ENCODE data around the gene SERPINI1.
"Not testable (repeated sequence)": the region's sequence is repeated elsewhere in the genome, so short reads cannot be mapped to it uniquely, and the experiment has no call there.

SERPINI1 gene

DNA sequence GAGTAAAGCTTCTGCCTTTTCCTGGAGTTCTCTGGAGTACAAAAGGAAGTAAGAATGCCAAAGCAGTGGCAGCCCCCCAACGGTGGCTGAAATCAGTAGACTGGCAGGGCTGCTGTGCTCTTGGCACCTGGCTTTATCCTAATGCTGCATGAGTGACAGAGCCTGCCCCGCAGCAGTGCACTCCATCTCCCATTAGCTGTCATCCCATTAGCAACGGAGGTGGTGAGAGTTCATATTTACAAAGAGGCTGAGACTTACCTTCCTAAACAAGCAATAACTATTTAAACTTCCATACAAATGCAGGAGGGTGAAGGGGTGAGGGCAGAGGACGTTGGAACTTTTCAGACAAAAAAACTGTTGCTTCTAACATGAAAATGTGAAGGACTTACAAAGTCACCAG, 51.9 kb downstream of the SERPINI1 start:
- no peak for DNase-seq (ENCODE audit: low read depth in 3 of 3)

DNA sequence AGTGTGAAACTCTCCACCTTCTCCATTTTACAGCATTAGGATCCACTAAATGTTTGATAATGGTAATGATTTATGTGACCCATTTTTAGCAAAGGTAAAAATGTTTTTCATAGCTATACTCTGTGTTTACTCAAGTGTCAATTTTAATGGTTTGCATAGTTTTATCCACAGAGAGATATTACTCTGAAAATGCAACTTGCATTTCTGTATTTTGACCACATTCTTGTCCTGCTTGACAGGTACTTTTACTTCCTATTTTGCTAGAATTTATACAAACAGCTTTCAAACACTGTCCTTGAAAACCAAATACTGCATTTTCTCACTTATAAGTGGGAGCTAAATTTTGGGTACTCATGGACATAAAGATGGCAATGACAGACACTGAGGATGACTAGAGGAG, 62.9 kb downstream of the SERPINI1 start:
- no peak for DNase-seq (ENCODE audit: low read depth in 3 of 3)

DNA sequence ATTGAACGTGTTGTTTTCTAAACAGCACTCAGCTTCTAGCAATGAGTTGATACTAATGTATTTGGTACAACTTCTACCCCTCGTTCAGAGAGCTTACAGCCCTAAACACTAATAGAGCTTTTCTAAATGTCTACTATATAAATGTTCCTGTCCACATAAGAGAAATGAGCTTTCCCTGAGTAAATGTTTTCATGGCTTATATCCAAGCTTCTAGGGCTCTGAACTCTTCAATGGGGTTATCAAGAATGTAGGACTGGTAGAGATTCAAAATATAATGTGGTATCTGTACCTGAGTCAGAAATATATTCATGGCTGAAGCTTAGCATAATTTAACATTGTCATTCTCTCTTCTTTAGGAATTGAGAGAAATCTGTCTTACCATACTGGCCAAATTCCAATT, 73.4 kb downstream of the SERPINI1 start:
- no peak for DNase-seq (ENCODE audit: low read depth in 3 of 3)

DNA sequence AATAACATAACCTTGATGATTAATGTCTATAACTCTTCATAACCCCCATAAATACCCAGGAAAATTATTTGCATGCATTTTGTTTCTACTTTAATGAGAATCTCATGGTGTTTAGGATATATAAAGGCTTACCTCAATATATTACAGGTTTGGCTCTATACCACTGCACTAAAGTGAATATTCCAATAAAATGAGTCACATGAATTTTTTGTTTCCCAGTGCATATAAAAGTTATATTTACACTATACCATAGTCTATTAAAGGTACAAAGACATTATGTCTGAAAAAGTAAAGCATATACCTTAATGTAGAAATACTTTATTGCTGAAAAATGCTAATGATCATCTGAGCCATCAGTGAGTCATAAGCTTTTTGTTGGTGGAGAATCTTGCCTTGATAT, 74.7 kb downstream of the SERPINI1 start:
- no peak for DNase-seq (ENCODE audit: low read depth in 3 of 3)

DNA sequence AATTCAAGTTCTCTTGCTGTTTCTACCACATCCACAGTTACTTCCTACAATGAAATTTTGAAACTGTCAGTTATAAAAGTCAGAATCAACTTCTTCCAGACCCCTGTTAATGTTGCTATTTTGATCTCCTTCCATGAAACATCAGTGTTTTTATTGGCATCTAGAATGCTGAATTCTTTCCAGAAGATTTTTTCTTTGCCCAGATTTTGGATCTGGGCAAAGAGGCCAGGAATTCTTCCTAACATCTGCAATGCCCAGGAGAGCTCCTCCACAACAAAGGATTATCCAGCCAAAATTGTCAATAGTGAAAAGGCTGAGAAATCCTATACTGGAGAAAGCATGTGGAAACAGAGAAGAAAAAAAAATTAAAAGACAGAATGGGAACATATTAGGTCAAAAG, 75.5 kb downstream of the SERPINI1 start:
- no peak for DNase-seq (ENCODE audit: low read depth in 3 of 3)

DNA sequence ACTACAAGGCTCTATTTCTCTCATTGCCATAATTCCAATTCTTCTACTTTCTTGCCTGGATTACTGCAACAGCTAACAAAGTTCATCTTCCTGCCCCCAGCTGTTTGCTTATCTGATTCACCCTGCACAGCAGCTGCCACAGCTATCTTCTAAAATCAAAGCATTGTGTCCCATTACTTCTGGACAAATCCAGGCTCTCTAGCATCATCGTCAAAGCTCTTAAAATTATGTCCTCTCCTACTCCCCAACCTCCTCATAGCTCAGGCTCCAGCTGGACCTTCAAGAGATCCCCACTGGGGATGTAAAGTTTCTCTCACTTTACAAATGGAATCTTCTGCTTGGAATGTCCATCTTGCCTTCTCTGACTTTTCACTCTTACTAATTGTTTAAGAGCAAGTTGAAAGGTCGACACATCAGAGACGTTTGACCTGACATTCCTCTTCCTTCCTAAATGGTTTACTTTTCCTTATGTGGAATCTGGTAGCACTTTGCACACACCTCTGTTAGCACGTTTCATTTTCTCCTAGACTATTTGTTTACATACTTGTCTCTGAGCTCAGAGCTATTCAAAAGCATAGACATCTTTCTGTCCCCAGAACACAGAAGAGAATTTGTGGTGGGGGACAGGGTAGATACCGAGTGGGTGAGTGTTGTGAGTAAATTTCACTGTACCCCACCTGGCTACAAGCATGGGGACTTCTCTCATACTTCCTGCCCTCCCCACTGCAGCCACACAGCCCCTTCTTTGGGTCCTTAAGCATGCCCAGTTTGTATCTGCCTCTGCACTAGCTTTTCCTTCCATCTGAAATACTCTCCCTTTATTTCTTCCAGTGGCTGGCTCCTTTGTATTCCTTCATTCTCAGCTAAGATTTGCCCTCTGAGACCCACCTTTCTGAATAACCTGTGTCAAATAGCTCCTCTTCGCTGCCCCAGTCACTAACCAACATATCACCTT, 77.9 kb downstream of the SERPINI1 start:
- DNase-seq (ENCODE audit: low read depth in 3 of 3) = no peak

DNA sequence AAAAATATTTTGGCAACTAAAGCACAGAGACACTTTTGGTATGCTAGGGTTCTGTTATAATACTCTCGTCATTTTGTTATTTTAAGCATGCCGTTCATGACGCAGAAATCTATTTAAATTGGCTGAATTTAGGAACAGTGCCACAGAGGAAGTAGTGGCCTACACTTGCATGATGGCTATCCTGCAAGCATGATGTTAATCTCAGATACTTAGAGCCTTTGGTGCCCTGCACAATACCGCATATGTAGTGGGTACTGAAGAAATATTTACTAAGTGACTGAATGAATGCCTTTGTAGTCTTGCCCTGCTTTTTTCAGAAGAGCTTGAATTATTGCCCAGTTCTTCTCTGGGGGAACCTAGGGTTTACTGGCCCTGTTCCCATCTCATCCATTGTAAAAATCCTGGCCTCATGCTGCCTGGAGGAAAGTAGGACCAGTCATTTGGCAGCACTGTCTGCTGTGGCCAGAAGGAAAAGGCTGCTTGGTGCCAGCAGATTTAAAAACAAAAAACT, 79.0 kb downstream of the SERPINI1 start:
- DNase-seq (ENCODE audit: low read depth in 3 of 3) = no peak

DNA sequence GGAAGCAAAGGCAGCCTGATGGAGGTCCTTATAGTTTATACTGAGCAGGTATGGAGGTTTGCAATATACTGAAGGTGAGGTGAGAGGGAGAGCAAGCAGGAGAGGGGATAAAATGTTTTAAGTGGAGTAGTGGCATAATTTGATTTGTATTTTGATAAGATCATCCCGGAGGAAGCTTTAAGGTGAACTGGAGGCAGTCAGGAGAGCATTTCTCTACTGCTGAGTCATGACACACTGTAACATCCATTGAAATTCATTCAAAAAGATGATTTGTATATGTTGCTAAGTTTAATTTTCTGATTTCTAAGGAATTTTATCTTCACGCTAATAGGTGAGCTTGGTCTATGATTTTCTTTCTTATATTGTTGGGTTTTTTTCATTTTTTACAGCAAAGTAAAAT, 81.4 kb downstream of the SERPINI1 start:
- no peak for DNase-seq (ENCODE audit: low read depth in 3 of 3)

DNA sequence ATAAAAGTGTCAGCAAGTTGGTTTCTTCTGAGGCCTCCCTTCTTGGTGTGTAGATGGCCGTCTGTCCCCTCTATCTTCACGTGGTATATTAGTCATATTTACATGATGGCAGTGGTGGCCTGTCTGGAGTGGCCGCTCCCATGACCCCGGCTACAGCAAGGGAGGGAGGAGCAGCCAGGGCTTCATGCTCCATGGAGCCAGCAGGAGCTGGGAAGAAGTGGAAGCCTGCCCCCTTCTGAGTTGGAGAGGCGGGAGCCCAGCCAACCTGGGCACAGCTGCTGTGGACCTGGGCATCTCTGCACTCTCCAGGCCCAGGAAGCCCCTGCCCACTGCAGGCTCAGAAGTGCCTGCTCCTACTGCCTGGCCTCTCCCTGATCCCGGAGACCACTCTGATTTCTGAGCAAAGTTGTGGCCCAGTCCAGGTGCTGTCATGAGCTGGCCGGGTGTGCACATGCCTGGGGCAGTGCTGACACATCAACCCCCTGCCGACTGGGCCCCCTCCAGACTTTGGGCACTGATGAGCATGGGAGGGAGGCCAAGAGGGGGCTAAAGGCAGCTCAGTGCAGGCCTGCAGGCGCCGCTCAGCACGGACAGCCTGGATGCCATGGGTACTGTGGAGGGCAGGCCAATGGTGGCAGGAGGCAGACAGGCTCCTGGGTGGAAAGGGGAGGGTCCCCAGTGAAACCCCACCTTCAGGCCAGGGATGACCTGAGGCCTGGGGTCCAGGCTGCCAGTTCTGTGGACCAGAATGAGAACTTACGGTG, 84.8 kb downstream of the SERPINI1 start:
- no peak for DNase-seq (ENCODE audit: low read depth in 3 of 3)

DNA sequence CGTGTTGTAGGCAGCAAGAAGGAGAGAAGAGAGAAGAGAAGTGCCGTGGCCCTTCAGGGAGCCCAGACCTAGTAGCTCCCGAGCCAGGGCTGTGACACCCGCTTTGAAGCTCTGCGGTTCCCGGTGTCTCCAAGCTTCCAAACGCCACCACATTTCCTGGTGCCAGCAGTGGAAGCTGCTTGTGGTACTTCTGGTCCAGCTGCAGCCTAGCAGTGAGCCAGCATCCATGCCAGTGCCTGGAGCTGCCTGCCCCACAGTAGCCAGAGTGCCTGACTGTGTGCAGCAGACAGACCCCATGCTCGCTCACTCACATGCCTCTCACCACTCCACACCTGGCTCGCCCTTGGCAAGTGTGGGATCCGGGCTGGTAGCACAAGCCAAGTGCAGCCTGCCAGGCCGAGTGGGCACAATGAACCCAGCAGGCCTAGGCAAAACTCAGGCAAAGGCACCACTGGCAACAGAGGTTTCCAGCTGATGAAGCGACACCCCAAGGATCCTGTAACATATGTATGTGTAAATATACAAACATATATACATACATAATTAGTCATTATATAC, 85.8 kb downstream of the SERPINI1 start:
- no peak for DNase-seq (ENCODE audit: low read depth in 3 of 3)

DNA sequence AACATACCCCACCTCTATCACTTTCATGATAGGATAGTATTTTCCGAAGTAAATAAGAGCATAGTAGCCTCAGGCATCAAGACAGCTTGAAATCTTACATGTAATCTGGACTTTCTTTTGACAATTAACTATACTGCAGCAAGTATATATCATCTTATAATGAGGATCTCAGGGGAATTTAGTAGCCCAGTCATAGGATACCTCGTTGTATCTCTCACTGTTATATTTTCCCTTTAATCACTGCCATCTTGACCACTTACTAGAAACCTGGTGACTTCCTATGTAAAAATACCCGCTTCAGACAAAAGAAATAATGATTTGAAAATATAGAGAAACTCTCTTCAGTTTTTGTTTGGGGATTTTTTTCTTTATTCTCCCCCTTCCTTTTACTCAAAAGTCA, 88.2 kb downstream of the SERPINI1 start:
- no peak for DNase-seq (ENCODE audit: low read depth in 3 of 3)

DNA sequence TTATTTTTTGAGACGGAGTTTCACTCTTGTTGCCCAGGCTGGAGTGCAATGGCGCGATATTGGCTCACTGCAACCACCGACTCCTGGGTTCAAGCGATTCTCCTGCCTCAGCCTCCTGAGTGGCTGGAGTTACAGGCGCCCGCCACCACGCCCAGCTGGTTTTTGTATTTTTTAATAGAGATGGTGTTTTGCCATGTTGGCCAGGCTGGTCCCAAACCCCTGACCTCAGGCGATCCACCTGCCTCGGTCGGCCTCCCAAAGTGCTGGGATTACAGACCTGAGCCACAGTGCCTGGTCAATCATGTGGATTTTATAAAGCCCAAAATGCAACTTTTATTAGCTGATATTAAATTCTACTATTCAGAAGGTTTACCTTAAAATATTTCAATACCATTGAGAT, 92.1 kb downstream of the SERPINI1 start:
- not testable (repeated sequence) for DNase-seq (ENCODE audit: low read depth in 3 of 3)

DNA sequence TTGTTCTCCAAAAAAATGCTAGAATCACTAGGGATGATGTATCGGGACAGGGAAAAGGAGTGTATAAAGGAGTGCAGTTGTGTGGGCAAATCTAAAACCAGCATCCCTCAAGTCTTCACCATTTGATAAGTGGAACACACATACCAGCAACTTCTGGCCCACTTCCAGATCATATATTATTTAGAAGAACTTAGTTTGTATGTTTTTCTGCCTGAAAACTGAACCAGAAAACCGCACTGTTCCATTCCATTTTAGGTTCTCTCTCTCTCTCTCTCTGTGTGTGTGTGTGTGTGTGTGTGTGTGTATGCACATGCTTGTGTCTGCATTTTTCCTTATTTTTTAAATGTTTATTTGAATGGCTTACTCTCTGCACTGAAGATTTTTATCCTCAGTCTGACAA, 93.5 kb downstream of the SERPINI1 start:
- no peak for DNase-seq (ENCODE audit: low read depth in 3 of 3)

DNA sequence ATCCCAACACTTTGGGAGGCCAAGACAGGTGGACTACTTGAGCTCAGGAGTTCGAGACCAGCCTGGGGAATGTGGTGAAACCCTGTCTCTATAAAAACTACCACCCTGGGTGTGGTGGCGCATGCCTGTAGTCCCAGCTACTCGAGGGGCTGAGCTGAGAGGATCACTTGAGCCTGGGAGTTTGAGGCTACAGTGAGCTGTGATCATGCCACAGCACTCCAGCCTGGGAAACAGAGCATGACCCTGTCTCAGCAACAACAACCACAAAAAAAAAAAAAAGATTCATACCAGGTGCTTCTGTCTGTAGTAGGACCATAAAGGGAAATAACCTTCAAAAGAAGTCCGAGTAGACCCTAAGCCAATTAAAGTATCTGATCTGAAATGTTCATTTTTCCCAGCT, 94.5 kb downstream of the SERPINI1 start:
- DNase-seq (ENCODE audit: low read depth in 3 of 3) = no peak

DNA sequence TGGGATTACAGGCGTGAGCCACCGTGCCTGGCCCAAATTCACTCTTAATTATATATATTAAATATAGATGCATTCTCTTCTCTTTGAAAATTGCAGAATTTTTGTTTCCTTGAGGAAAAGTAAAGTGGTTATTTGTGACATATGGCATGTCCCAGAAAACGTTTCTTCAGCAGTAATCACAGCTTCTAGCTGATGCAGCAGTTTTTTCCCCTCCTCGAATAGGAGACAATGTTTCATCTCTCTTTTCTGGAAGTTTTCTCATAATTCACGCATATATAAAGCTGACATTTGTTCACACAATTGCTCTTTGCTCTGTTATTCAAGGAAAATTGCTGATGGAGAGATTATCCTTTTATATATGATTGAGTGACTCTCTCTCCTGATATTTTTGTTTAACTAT, 99.8 kb downstream of the SERPINI1 start:
- no peak for DNase-seq (ENCODE audit: low read depth in 3 of 3)

DNA sequence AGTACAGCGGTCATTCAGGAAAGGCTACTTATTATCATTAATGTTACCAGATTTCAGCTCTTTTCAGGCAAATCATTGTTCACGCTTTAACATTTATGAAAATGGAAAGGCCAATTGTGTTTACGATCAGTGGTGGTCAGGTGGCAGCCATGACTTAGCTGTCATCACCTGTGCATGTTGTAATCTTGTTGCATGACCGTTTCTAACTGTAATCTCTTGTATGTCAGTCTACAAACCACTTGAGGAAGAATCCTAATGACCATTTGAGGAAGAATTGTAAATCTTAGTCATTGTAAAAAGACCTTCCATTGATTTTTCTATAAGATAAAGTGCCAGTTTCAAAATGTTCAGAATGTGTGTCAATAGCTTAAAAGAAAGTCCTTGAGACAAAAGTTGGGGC, 100.4 kb downstream of the SERPINI1 start:
- DNase-seq (ENCODE audit: low read depth in 3 of 3) = no peak

DNA sequence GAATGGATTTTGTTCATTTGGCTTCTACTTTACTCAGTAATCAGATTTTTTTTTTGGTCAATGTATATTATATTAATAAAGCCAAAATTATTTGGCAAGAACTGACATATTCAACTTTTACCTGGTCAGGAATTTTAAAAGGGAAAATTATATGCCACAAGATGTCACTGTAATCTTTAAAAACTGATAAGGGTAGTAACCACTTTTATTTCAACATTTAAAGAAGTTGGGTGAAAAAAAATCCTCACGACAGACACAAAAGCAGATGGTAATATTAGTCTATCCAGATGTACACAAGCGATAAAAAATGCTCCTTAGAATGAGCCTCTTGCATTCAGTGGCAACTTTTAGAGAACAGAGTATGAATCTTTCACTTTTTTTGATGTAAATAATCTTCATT, 101.9 kb downstream of the SERPINI1 start:
- DNase-seq (ENCODE audit: low read depth in 3 of 3) = no peak

DNA sequence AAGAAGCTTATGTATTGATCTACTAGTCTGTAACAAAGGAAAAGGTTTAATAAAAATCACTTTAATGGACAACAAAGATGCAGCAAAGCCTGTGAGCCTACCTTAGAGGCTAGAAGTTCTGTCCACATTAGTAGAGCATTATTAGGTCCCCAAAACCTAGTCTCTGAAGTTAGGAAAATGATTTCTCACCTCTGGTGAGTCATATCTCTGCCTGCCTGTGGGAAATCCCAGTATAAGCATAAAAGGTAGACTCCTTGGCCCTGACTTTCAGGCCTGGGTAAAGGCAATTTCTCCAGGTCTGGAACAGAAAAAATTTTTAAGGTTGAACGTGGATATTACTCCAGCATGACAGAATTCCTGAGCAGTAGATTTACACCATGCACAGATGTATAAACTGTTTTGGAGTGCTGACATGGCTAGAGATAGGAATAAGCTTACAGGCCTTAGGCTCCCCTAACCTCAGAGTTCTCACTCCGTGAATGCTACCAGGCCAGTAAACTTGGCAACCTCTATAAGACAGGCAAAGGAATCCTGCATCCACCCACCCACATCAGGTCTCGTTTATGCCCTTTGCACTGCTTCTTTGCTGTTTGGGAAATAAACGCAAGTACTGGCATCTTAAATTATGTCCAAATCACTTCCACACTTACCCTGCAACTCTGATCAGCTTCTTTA, 104.1 kb downstream of the SERPINI1 start:
- DNase-seq (ENCODE audit: low read depth in 3 of 3) = no peak

DNA sequence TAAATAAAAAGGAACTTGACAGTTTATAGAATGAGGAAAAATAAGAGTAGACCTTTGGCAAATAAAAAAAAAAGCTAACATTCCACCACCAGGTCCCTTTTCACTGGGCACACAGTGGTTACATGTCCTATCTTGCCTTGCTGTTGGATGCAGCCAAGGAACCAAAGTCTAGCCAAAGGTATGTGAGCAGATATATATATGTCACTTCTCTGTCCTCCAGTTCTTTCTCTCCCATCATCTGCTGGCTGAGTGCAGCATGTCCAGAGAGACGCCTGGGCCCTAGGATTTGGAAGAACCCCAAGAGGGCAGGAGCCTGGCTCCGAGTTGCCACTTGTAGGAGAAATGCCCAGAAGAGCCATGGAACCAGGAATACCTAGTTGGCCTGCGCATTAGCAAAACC, 104.7 kb downstream of the SERPINI1 start:
- DNase-seq (ENCODE audit: low read depth in 3 of 3) = no peak

DNA sequence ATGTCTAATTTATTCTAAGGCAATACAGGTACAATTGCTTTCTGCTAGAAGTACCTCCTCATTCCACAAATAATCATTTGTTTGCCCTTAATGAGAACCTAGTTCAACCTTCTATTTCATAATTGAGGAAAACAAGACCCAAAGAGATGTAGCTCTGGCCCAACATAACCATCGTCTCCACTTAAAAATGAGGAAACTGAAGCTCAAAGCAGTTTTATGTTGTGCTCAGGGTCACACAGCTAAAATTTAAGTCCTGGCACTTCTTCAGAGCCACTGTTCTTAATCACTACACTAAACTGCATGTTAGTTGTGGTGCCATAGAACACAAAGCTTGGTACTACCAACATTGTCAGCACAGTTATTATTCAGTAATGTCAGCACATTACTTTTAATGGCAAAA, 108.0 kb downstream of the SERPINI1 start:
- no peak for DNase-seq (ENCODE audit: low read depth in 3 of 3)

DNA sequence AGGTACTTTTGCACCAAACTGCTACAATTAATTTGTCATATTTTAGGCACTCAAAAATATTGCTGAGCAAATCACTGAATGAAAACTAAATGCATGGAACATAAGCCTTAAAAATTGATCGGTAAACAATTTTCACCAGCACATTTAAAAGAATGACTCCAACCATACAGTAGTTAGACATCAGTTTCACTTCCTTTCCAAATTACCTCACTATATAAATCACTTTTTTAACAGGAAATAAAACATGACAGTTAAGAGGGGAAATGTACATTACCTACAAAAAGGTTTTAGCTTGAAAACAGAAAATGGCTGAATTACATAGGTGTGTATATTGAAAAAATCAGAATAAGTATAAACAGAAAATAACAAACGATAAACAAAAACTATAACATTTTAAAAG, 108.4 kb downstream of the SERPINI1 start:
- no peak for DNase-seq (ENCODE audit: low read depth in 3 of 3)

DNA sequence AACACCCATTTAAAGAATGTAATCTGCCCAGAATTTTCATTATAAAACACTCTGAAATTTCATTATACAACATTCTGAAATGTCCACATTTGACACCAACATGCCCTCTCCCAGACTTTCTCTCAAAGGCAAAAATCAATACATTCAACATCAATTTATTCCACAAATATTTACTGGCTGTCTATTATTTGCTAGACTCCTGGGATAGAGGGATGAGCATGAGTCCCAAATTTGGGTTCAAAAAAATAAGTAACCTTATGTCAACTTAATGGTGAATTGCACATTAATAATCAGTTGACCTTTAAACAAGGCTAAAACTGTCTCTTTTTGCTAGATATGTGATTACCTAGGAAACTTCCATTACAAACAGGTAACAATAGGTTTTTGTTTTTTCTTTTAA, 109.0 kb downstream of the SERPINI1 start:
- no peak for DNase-seq (ENCODE audit: low read depth in 3 of 3)
